Ishikawa (cell line): ENCODE measurements around the gene MYOF.
A peak's percentile ranks its signal among the peaks of the same experiment; 100 is the strongest.

ENCODE experiments used
- CEBPB ChIP-seq: IDR thresholded peaks from 2 replicates; pipeline ENCODE4 v1.6.1; 2012
- CREB1 ChIP-seq: IDR thresholded peaks from 2 replicates; pipeline ENCODE4 v1.6.1; 2012; ENCODE audit warnings: low read depth
- EGR1 ChIP-seq: IDR thresholded peaks from 2 replicates; pipeline ENCODE4 v1.6.1; 2012
- EP300 ChIP-seq: IDR thresholded peaks from 2 replicates; pipeline ENCODE4 v1.6.1; 2012; ENCODE audit warnings: borderline replicate concordance
- FOXM1 ChIP-seq: IDR thresholded peaks from 2 replicates; pipeline ENCODE4 v1.6.1; 2012; ENCODE audit warnings: low read depth, borderline replicate concordance
- MAX ChIP-seq: IDR thresholded peaks from 2 replicates; pipeline ENCODE4 v1.6.1; 2012
- NFIC ChIP-seq: IDR thresholded peaks from 2 replicates; pipeline ENCODE4 v1.6.1; 2012
- RAD21 ChIP-seq: IDR thresholded peaks from 2 replicates; pipeline ENCODE4 v1.6.1; 2012; ENCODE audit warnings: low read depth
- REST ChIP-seq: IDR thresholded peaks from 2 replicates; pipeline ENCODE4 v1.6.1; 2012; ENCODE audit warnings: low read depth, mild to moderate bottlenecking
- TAF1 ChIP-seq: IDR thresholded peaks from 2 replicates; pipeline ENCODE4 v1.6.1; 2012; ENCODE audit warnings: low read depth, mild to moderate bottlenecking
- TCF12 ChIP-seq: IDR thresholded peaks from 2 replicates; pipeline ENCODE4 v1.6.1; 2012; ENCODE audit warnings: low read depth
- TEAD4 ChIP-seq: IDR thresholded peaks from 2 replicates; pipeline ENCODE4 v1.6.1; 2012
- USF1 ChIP-seq: IDR thresholded peaks from 2 replicates; pipeline ENCODE4 v1.6.1; 2012
- YY1 ChIP-seq: IDR thresholded peaks from 2 replicates; pipeline ENCODE4 v1.6.1; 2012; ENCODE audit warnings: low read depth
- ZBTB7A ChIP-seq: IDR thresholded peaks from 2 replicates; pipeline ENCODE4 v1.6.1; 2012; ENCODE audit warnings: low read depth

MYOF gene

GRCh38 chr10:93376372-93377293, 105.5 kb downstream of the MYOF start:
- TF ChIP-seq RAD21 (peak; percentile 100), EGR1 (no peak), TEAD4 (no peak), MAX (peak; percentile 19; the same call in 1 of the 2 replicates), EP300 (no peak; the same call in 1 of the 2 replicates), ZBTB7A (no peak)

GRCh38 chr10:93370961-93371360, 111.2 kb downstream of the MYOF start:
- TF ChIP-seq FOXM1 (no peak), RAD21 (no peak)

GRCh38 chr10:93369588-93370164, 112.5 kb downstream of the MYOF start:
- TF ChIP-seq CEBPB = no peak
- no peak for TF ChIP-seq RAD21
- no peak for TF ChIP-seq FOXM1
- TF ChIP-seq EP300 = no peak
- TF ChIP-seq TCF12 = no peak
- no peak for TF ChIP-seq TAF1
- no peak for TF ChIP-seq EGR1
- TF ChIP-seq YY1 = no peak
- TF ChIP-seq ZBTB7A = no peak
- TF ChIP-seq USF1 = no peak
- no peak for TF ChIP-seq CREB1
- TF ChIP-seq NFIC = no peak
- TF ChIP-seq MAX = no peak
- no peak for TF ChIP-seq REST
- no peak for TF ChIP-seq TEAD4

- TF ChIP-seq NFIC (no peak), EP300 (no peak), FOXM1 (no peak), REST (no peak), TEAD4 (no peak), RAD21 (no peak), TCF12 (no peak), YY1 (no peak), EGR1 (no peak), CREB1 (no peak), ZBTB7A (no peak), CEBPB (no peak), TAF1 (no peak), MAX (no peak), USF1 (no peak)
Observed at GRCh38 chr10:93368210-93368609, 113.9 kb downstream of the MYOF start.

GRCh38 chr10:93367664-93368063, 114.5 kb downstream of the MYOF start:
- TF ChIP-seq ZBTB7A (no peak), TAF1 (no peak), MAX (no peak), REST (no peak), NFIC (no peak), CREB1 (no peak), RAD21 (no peak), CEBPB (no peak), TEAD4 (no peak), TCF12 (no peak)
